ENCODE data around the gene MPRIP.
A peak's percentile ranks its signal among the peaks of the same experiment; 100 is the strongest.

Gene MPRIP

DNA sequence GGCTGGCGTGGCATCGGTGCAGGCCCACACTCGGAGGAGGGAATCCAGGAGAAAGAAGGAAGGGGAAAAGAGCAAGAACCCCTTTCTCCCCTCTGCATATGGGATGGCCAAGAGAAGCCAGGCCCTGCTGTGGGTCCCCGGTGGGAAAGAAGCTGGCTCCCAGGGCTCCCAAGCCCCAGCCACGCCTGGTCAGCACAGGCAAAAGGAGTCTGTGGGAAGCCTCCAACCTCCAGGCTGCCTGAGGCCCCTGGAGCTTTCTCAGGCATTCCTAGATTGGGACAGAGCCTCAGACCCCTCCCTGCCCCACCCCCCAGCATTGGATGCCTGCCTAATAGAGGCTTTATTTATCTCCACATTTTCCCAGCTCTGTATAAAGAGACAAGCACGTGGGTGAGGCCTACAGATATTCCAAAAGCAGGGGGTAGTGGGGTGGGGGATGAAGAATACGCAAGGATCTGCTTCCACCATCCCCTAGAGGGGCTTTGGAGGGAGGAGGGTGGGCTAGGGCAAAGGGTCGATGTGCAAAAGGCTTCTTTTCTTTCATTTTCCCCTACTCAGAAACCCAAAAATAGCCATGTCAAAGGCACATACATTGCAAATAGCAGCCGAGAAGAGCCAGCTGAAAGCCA, 56.4 kb downstream of the MPRIP start:
- peak; percentile 24 for DNase-seq (ENCODE audit: low read depth)
- H3K4me3 ChIP-seq (ENCODE audit: low read depth, low read length), result no peak overlapping the region

DNA sequence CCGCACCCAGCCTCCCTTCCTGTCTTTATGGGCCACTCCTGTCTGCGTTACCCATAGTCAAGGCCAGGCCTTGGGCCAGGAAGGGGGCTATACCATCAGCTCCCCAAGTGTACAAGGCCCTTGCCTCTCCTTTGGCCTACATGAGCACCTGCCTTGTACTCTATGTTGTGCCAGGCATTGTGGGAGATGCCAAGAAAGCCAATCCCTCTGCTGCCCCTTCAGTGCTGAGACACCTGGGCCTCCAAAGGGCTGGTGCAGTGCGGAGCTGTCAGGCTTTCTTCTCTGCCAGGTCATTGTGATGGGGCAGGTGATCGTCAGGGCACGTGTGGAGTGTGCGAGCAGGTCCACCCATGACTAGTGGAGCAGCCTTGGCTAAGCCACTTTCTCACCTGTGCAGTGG, 59.9 kb downstream of the MPRIP start:
- H3K4me3 ChIP-seq (ENCODE audit: low read depth, low read length), result no peak overlapping the region
- no peak for DNase-seq (ENCODE audit: low read depth)

DNA sequence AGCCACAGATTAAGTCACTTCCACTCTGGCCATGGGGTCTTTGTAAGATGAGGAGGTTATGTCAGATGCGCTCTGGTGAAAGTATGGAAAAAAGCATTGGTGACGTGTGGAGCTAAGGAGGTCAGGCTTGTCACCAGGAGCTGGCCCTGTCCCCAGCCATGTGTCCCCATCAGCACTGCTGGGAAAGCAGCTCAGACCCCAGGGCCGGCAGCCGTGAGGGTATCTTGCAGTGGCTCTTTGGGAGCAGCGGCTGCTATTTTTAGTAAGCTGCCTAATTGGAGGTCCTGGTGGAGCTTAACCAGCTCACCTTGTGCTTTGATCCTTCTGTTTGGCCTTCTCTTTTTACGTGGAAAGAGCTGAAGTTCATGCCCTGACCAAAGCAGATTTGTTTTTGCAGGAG, 60.9 kb downstream of the MPRIP start:
- H3K4me3 ChIP-seq (ENCODE audit: low read depth, low read length), result no peak overlapping the region
- DNase-seq (ENCODE audit: low read depth), result no peak

DNA sequence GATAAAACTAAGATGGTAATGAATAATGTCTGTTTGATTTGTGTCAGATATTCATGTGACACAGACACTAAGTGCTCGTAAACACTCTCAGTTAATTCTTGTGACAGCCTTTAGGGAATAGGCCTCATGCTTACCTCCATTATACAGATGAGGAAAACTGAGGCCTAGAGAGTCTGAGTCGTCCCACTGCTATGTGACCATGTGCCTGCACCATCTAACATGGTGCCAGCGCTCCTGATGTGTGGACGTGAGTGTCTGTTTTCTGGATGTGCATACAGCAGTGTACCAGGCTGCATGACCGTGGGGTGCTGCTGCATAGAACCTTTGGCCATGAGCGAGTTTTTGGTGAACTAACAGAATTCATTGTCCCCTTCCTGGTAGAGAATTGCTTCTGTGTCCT, 61.8 kb downstream of the MPRIP start:
- DNase-seq (ENCODE audit: low read depth), result no peak
- H3K4me3 ChIP-seq (ENCODE audit: low read depth, low read length), result no peak overlapping the region

DNA sequence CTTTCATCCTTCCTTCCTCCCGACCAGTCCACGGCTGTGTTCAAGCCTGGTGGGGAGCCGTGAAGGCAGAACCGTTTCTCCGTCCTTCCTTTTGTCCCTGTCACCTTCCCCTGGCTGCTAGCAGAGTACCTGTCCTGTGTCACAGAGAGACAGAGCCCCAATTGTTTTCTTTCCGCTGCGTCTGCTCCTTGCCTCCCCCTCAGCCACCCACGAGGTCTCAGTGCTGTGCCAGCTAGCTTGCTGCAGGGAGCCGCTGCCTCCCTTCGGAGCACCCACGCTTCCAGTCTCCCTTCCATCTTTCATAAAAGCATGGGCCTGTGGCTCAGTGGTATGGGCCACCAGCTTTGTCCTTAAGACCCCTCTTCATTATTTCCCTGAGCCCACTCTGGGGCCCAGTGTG, 62.2 kb downstream of the MPRIP start:
- no peak overlapping the region for H3K4me3 ChIP-seq (ENCODE audit: low read depth, low read length)
- DNase-seq (ENCODE audit: low read depth), result no peak

DNA sequence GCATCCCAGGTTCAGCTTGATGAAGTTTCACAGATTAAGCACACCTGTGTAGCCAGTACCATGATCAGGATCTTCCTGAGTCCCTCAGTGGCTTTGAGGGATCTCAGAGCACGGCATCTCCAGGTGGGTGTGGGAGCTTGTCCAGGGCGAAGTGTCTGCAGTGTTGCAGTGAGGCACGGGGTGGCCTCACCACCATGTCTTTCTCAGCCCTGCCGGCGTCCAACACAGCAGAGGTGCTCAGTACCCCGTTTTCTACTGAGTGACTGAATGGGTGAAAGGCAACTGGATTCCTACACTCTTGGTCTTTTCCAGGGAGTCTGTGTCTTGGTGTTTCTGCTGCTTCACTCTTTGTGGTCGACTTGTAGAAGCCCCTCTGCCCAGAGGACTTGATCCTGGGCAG, 63.7 kb downstream of the MPRIP start:
- no peak for DNase-seq (ENCODE audit: low read depth)
- H3K4me3 ChIP-seq (ENCODE audit: low read depth, low read length), result no peak overlapping the region

DNA sequence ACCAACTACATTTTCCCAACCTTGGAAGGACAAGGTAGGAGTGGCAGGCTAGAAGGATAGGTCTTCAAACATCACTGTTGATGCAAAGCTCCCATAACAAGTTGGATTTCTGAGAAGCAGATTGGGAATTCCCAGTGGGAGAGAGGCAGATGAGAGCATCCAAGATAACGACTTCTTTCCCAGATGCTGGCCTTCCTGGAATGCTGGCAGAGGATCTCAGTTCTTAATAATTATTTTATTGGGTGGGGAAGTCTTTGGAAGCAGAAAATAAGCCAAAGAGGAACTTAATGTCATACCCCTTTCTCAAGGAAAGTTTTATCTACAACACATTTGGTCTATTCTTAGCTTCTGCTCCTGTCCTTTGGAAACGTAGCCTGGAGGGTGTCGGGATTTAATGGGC, 64.5 kb downstream of the MPRIP start:
- H3K4me3 ChIP-seq (ENCODE audit: low read depth, low read length), result no peak overlapping the region
- DNase-seq (ENCODE audit: low read depth), result no peak

DNA sequence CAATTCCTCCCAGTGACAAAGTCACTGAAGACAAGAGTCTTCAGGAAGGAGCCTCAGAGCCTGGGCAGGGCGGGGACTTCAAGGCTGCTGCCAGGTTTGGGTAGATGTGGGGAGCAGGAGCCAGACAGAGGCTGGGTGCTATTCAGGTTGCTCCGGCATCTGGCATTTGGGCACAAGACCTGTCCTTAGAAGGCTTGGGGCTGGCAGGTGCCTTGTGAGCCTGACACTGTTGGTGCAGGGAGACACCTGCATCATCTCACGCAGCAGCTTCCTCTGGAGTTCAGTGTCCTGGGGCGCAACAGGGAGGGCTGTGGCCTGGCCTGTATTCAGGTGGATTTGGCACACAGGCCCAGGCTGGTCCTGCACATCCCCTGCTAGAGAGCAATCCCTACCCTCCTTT, 65.0 kb downstream of the MPRIP start:
- H3K4me3 ChIP-seq (ENCODE audit: low read depth, low read length), result no peak overlapping the region
- no peak for DNase-seq (ENCODE audit: low read depth)

DNA sequence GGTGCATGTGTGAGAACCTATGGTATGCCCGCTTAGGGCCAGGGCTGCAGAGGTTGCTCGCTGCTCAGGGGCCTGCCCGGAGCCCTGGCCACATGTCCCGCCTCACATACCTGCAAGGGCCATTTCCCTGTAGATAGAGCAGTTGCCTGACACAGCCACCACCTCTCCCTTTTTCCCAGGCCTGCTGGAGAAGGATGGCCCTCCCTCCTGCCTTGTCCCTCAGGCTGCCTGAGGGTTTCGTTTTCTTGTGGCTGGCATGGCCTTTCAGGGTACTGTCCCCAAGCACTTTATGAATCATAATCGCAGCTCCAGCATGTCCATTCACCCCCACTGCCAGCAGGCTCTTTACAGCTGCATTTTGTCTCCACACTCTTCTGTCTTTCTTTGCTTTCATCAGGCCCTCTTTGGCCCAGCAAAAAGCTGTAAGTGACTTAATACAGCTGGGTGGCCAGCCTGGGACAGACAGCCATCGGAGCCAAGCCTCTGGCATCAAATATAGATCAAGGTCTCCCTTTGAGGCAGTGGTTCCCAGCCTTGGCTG, 65.7 kb downstream of the MPRIP start:
- no peak for DNase-seq (ENCODE audit: low read depth)

DNA sequence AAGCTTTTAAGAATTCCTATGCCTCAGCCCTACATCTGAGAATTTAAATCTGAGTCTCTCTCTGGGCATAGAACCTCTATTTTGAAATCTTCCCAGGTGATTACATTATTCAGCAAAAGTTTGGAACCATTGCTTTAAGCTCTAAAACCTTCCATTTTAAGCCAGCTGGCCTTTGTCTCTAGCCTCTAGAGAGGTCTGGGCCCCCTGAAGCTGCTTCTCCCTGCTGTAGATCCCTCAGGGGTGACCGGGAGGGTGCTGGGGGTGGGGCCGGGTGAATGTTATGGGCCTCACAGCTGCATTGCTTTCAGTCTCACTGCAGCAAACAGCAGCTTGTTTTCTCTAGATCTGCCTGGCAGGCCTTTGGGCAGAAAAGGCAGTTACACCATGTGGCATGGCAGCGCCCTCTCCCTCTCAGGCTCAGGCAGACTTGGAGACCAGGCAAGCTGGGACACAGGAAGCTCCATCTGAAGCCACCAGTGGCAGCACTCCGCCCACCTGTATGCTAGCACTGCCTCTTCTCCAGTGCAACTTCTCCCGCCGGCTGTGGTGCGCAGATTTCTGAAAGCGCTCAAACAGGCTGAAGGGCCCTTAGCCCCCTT, 66.3 kb downstream of the MPRIP start:
- no peak for DNase-seq (ENCODE audit: low read depth)
- no peak overlapping the region for H3K4me3 ChIP-seq (ENCODE audit: low read depth, low read length)

More for the DNA sequence above, 65.7 kb downstream of the MPRIP start:
- no peak overlapping the region for H3K4me3 ChIP-seq (ENCODE audit: low read depth, low read length)

DNA sequence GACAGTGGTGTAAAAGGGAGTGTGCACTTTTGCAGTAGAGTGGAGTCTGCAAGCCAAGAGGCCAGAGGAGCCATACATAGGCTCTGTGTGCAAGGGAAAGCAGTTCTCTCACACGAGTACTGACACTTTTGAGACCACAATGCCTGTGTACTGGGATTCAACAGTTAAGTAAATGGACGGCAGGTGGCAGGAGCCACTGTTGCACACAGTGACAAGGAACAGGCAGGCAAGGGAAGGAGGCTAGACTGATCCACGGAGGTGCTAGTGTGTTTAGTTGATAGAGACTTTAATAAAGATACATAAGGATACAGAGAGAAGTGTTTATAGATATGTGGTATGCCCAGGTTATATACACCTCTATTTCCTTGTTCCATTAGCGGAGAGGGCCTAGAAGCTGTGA, 67.0 kb downstream of the MPRIP start:
- no peak overlapping the region for H3K4me3 ChIP-seq (ENCODE audit: low read depth, low read length)
- DNase-seq (ENCODE audit: low read depth), result no peak

DNA sequence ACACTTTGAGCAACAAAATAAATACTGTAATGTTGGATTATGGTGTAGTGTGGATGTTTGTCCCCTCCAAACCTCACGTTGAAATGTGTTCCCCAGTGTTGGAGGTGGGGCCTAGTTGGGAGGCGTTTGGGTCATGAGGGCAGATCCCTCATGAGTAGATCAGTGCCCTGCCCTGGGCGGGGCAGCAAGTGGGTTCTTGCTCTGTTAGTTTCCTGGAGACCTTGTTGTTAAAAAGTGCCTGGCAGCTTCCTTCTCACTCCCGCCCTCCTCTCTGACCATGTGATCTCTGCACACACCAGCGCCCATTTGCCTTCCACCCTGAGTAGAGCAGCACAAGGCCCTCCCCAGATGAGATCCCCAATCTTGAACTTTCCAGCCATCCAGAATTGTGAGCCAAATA, 67.7 kb downstream of the MPRIP start:
- no peak for DNase-seq (ENCODE audit: low read depth)
- H3K4me3 ChIP-seq (ENCODE audit: low read depth, low read length), result no peak overlapping the region

DNA sequence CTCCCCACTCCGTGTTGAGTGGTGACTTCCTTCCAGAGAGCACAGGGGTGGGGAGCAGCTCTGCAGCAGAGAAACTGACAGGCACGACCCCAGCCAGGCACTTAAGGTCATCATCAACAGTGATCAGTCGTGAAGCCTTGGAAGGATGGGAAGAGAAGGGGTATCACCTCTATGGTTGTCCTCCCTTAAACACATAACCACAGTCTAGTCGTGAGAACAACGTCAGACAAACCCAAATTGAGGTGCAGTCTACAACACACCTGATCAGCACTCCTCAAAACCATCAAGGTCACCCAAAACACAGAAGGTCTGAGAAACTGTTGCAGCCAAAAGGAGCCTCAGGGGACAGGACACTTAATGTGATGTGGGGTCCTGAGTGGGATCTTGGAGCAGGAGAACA, 68.3 kb downstream of the MPRIP start:
- DNase-seq (ENCODE audit: low read depth), result no peak
- no peak overlapping the region for H3K4me3 ChIP-seq (ENCODE audit: low read depth, low read length)

DNA sequence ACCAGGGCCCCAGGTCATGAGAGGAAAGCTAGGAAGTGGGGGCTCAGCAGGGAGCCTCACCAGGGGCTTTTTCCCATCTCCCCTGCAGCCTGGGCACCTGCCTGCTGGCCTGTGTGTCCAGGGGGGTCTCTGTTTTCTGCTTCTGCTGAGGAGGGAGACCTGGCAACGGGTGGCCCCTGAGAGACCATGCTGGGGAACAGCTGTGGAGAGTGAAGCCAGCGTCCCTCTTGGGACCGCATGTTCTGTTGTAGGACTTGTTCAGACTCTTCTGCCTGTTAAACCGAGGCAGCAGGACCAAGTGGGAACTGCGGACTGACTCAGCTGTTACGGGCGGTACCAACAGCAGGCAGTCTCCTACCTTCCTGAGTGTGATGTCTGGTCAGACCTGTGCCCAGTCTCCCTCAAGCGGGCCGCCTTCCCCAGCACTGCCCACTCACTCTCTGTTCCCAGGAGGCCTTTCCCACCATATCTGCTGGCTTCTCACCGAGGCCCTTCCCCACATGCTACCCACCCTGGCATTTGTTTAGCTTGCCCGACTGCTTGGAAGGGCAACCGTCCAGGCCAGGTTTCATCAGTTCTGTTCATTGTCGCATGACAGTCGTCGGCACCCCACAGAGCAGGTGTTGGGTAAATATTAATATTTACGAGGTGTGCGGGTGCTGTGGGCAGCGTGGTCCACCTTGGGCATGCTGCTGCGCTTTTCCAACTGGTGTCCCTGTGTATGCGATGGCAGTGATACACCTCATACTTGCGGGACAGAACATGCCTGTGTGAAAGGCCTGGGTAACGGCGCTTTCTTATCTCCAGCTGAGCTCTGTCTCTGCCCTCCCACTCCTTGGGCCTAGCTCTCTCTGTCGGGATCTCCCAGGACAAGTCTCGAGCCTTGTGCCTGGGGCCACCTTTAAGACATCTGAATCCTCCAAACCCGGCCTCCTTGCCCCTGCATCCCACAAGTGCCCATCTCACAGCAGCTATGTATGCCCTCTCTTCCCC, 69.4 kb downstream of the MPRIP start:
- no peak for DNase-seq (ENCODE audit: low read depth)
- H3K4me3 ChIP-seq (ENCODE audit: low read depth, low read length), result no peak overlapping the region

DNA sequence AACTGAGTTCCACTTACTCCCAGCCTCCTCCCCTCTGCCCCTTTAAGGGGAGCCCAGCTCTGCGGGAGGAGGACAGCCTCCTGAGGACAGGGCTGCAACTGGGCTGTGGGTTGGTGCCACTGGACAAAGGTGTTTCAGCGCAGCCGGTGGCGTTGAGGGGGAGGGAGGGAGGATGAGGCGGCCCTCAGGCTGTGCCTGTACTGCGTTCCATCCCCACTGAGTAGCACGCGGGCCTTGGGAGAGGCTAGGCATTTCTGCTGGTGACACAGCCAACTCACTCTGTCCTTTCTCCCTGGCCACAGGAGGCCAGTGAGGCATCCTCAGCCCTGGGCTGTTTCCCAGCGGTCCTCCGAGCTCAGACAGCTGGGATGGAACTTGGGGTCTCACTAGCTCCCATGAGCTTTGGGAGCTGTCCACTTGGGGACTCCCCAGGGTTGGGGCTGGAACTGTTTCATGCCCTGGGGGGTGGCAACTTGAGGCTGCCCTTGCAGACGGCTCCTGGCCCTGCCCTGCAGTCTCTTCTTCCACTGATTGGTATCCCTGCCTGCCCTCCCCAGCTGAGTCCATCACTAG, 70.5 kb downstream of the MPRIP start:
- H3K4me3 ChIP-seq (ENCODE audit: low read depth, low read length), result no peak overlapping the region
- DNase-seq (ENCODE audit: low read depth), result no peak

DNA sequence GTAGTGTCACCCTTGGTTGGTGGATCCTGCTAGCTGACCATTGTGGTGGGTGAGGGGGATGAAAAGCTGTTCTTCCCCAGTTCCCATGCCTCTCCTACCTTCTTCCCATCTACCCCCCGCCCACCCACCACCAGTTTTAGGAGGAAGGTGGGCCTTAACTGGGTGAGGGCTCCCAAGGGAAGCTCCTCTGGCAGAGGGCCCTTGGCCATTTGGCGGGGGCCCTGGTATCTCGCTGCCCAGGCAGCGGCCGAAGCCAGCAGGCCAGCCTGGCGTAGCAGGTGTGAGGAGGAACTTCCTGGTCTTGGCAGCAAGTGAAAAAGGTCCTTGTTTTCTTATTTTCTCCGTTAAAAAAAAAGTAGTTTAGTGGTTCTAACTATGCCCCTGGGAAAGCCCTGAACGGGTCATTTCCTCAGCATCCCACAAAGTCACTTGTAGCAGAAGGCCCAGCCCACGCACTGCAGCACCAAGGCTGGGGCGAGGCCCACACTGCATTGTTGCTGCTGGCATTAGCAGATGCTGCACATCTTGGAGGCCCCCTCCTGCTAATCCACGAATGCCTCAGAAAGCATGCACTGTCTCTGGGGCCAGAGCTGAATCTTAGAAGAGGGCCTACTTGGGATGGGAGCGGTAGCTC, 72.5 kb downstream of the MPRIP start:
- H3K4me3 ChIP-seq (ENCODE audit: low read depth, low read length), result no peak overlapping the region
- DNase-seq (ENCODE audit: low read depth), result no peak

DNA sequence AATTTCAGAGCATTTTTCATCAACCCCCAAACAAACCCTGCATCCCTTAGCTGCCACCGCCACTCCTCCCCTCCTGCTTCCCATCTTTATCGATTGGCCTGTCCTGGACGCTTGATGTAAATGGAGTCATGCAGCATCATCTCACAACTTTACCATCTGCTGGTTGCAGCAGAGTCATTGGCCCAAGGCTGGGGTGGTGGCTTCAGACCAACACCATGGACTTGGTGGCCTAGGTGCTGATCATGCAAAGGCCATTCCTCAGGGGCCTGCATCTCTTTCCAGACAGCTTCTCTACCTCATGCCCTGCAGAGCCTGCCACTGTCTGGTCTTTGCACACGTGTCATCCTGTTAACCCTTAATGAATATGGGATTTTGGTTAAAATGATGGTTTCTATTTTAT, 73.4 kb downstream of the MPRIP start:
- H3K4me3 ChIP-seq (ENCODE audit: low read depth, low read length), result no peak overlapping the region
- no peak for DNase-seq (ENCODE audit: low read depth)

DNA sequence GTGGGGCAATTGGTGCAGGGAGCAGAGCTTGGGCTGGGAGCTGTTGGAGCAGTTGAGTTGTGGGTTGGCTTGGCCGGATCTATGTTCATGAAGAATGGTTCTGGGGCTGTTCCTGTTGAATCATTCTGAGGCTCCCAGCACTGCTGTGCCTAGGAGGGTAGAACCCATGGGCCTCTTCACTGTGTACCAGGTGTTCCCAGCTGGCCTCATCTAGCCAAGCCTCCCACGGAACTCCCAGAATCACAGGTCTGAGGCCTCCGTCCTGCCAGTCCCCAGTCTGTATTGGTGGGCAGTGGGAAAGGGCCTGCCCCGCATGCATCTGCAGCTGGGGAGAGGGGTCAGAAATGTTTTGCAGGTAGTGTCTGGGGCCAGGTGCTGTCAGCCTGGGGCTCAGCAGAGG, 74.1 kb downstream of the MPRIP start:
- no peak overlapping the region for H3K4me3 ChIP-seq (ENCODE audit: low read depth, low read length)
- no peak for DNase-seq (ENCODE audit: low read depth)

DNA sequence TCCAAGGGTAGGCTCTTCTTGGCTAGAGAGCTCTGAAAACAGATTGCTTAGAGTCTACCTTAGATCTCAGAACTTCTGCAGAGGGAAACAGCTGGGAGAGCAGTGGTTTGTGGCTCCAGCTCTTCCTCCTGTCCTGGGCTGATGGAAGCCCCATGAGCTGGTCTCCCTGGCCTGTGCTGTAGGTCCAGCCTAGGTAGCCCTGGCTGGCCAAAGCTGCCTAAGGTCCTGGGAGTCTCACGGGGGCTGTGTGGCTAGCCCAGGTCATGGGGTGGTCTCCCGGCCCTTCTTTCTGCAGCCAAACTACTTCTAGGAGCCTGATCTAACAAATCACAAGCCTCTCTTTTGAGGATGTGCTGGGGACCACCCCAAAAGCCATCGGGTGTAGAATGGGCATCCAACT, 75.7 kb downstream of the MPRIP start:
- DNase-seq (ENCODE audit: low read depth), result no peak
- no peak overlapping the region for H3K4me3 ChIP-seq (ENCODE audit: low read depth, low read length)

DNA sequence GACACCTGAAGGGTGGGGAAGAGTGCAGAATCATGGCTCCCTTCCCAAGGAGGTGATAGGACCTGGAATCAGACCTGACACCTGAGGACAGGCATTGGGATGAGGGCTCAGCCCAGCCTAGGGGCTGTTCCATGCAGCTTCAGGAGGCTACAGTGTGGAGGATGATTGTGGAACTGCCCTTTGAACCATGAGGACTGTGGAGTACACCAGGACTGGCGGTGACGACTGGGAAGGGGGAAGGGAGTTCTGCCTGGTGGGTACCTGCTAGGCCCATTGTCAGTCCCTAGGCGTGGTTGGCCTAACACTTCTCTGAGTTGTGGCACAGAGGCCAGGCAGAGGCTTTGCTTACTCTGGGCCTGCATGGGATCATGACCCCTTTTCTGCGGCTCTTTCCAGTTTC, 76.1 kb downstream of the MPRIP start:
- DNase-seq (ENCODE audit: low read depth), result no peak
- no peak overlapping the region for H3K4me3 ChIP-seq (ENCODE audit: low read depth, low read length)

Measured in skeletal muscle cell (primary cell).